OCI-LY1 (cell line): ENCODE data around the gene SPI1.
"Not testable (repeated sequence)": the region's sequence is repeated elsewhere in the genome, so short reads cannot be mapped to it uniquely, and the experiment has no call there.

ENCODE experiments used
- CTCF ChIP-seq: fragments of 200-600 bp; sonication (generic), shearing (Covaris generic); IDR thresholded peaks from 2 replicates; pipeline ENCODE4 v1.5.1; 2017; ENCODE audit warnings: mild to moderate bottlenecking, antibody characterized with exemption, low read length, moderate library complexity, mixed read lengths
- EZH2 ChIP-seq: fragments of 200-600 bp; sonication (generic), shearing (Covaris generic); IDR thresholded peaks from 2 replicates; pipeline ENCODE4 v1.8.0; 2017; ENCODE audit warnings: borderline replicate concordance, mixed run types, mild to moderate bottlenecking, antibody characterized with exemption, low read length, moderate library complexity, mixed read lengths

GRCh38 chr11:47316501-47316900 is 61.8 kb downstream of the SPI1 start:
- not testable (repeated sequence) for TF ChIP-seq CTCF, EZH2
